Measurements from ENCODE around the gene DENND1A.

Gene DENND1A

DNA sequence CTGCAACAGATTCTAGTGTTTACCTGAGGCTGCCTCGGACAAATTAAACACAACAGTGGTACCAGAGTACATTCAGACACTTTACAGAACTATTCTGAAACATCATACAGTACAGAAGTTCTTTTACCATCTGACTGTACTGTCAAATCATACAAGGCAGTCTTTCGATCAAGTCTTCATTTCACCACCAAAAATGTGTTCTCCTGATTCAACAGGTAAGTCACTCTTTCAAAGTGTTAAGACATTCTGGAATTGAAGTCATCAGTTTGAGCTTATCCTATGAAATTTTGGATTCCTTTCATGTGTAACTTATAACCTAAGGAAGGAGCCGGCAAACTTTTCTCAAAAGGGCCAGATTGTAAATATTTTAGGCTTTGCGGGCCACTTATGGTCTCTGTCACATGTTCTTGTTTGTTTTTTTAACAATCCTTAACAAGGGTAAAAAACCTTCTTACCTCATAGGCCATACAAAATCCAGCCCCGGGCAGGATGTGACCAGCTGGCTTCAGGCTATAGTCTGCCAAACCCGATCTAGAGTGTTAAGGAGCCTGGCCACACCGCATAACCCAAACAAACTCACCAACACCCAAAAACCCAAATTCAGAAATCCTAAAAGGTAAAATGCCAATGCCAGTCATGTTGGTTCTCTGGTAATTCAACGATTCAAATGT lies 151.6 kb downstream of the DENND1A start:
- Histone ChIP-seq H3K27ac (ENCODE audit: low read depth, low read length) (no peak overlapping the region), H3K36me3 (ENCODE audit: low read length) (no peaks in the 10 kb centered on the region), H4K20me1 (ENCODE audit: low read depth, low read length) (no peaks in the 10 kb centered on the region), H3F3A (ENCODE audit: insufficient read depth) (no peaks in the 10 kb centered on the region), H3K9me2 (replicated peaks; ENCODE audit: insufficient read depth, low read length) (no peaks in the 10 kb centered on the region), H3K9ac (ENCODE audit: low read length) (no peak overlapping the region), H3K9me3 (ENCODE audit: insufficient read depth, low read length) (no peaks in the 10 kb centered on the region), H3K27me3 (ENCODE audit: low read length) (no peaks in the 10 kb centered on the region), H3K79me2 (ENCODE audit: insufficient read depth, low read length) (no peaks in the 10 kb centered on the region), H3K4me3 (ENCODE audit: insufficient read depth, low read length, poor library complexity, severe bottlenecking) (no peak overlapping the region), H2AFZ (ENCODE audit: low read depth, low read length, severe bottlenecking) (no peak overlapping the region), H3K4me2 (ENCODE audit: low read depth, low read length, poor library complexity, severe bottlenecking) (no peak overlapping the region)
- TF ChIP-seq, protein P1, sequence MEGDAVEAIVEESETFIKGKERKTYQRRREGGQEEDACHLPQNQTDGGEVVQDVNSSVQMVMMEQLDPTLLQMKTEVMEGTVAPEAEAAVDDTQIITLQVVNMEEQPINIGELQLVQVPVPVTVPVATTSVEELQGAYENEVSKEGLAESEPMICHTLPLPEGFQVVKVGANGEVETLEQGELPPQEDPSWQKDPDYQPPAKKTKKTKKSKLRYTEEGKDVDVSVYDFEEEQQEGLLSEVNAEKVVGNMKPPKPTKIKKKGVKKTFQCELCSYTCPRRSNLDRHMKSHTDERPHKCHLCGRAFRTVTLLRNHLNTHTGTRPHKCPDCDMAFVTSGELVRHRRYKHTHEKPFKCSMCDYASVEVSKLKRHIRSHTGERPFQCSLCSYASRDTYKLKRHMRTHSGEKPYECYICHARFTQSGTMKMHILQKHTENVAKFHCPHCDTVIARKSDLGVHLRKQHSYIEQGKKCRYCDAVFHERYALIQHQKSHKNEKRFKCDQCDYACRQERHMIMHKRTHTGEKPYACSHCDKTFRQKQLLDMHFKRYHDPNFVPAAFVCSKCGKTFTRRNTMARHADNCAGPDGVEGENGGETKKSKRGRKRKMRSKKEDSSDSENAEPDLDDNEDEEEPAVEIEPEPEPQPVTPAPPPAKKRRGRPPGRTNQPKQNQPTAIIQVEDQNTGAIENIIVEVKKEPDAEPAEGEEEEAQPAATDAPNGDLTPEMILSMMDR (IDR thresholded peaks at IDR 0.05; ENCODE audit: insufficient read depth, low read length, poor library complexity, severe bottlenecking): no peak
- TF ChIP-seq EZH2phosphoT487 (conservative IDR thresholded peaks at IDR 0.05; ENCODE audit: low read length): no peak

DNA sequence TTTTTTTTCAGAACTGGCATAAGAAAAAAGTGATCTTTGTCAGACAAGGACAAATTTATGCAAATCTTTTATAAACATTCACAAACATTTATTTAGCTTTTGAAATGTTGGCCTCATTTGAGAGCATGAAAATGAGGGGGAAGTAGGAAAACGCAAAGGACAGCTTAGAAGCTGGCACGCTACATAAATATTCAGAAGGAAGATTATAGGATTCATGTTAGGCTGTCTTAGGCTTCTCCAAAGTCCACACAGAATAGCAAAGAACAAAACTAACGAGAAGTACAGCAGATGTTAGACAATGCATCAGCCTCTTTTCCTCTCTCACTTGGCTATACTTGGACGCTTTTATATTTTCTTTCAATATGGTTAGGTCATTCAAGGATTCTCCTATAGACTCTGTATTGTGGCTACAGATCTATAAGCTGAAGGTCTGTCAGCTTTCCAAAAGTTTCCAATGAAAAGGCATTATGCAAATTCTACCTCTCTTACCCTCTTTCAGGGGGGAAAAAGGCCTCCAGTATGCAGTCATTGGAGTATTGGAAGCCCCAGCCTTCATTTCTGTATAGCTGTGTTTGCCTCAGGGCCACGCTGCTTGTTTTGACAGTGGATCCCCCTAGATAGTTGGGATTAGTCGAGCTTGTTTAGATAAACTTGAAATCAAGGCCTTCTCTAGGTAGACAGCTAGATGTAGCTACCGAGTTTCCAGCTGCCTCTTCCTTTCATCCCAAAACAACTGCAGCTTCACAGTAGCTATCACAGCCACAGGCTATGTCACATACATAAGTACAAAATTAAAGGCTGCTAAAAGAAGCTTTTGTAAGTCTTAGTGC lies 153.0 kb downstream of the DENND1A start:
- Histone ChIP-seq H4K20me1 (ENCODE audit: low read depth, low read length) (no peaks in the 10 kb centered on the region), H3K4me2 (ENCODE audit: low read depth, low read length, poor library complexity, severe bottlenecking) (no peak overlapping the region), H3K9me2 (replicated peaks; ENCODE audit: insufficient read depth, low read length) (no peaks in the 10 kb centered on the region), H2AFZ (ENCODE audit: low read depth, low read length, severe bottlenecking) (no peak overlapping the region), H3K79me2 (ENCODE audit: insufficient read depth, low read length) (no peaks in the 10 kb centered on the region), H3K27ac (ENCODE audit: low read depth, low read length) (no peak overlapping the region), H3K4me3 (ENCODE audit: insufficient read depth, low read length, poor library complexity, severe bottlenecking) (no peak overlapping the region), H3K9ac (ENCODE audit: low read length) (no peak overlapping the region), H3K9me3 (ENCODE audit: insufficient read depth, low read length) (no peaks in the 10 kb centered on the region), H3F3A (ENCODE audit: insufficient read depth) (no peaks in the 10 kb centered on the region), H3K27me3 (ENCODE audit: low read length) (no peaks in the 10 kb centered on the region), H3K36me3 (ENCODE audit: low read length) (no peaks in the 10 kb centered on the region)
- no peak for TF ChIP-seq EZH2phosphoT487 (conservative IDR thresholded peaks at IDR 0.05; ENCODE audit: low read length)
- TF ChIP-seq, protein P1 (IDR thresholded peaks at IDR 0.05; ENCODE audit: insufficient read depth, low read length, poor library complexity, severe bottlenecking): no peak

DNA sequence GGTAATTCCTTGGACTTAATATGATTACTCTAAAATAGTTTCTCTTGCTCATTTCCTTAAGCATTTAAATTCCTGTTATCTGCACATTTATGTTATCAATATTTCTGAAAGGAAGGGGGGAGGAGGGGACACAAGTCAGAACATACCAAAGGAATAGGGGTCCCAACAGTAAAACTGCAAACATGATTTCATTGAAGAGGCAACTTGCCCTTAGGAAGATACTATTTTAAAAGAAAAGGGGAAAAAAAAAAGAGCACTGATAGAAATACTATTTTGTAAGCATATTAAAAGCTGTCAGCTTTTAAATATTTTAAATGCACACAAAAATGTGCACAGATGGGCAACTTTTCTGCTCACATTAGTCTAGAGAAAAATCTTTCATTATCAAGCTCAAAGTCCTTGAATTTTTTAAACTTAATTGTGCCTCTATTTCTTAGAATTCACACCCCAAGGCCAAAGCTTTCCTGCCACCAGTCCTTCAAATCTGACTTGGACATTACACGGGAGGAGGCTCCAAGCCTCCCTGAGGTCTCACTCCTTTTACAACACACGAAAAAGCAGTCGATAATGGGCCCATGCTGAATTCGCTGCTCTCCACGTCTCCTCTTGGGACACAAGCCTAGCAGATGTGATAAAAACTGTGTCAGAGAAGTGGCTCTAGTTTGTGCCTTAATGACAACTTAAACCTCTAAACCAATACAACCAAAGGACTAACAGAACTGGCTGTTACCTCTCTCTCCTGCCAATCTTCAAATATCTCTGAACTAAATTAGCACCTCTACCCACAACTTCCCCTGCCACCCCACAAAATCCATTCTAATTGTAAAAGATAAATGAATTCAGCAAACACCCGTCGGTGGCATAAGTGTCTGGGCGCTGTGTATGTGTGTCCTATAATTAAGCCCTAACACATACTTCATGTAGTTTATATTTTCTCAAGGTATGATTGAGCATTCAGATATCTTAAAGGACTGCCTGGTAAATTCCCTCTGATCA lies 154.3 kb downstream of the DENND1A start:
- Histone ChIP-seq H3K4me2 (ENCODE audit: low read depth, low read length, poor library complexity, severe bottlenecking) (no peak overlapping the region), H3K36me3 (ENCODE audit: low read length) (no peaks in the 10 kb centered on the region), H3K79me2 (ENCODE audit: insufficient read depth, low read length) (no peaks in the 10 kb centered on the region), H3K27ac (ENCODE audit: low read depth, low read length) (no peak overlapping the region), H3K9me3 (ENCODE audit: insufficient read depth, low read length) (no peaks in the 10 kb centered on the region), H3K27me3 (ENCODE audit: low read length) (no peaks in the 10 kb centered on the region), H3K9me2 (replicated peaks; ENCODE audit: insufficient read depth, low read length) (no peaks in the 10 kb centered on the region), H4K20me1 (ENCODE audit: low read depth, low read length) (no peaks in the 10 kb centered on the region), H2AFZ (ENCODE audit: low read depth, low read length, severe bottlenecking) (no peak overlapping the region), H3F3A (ENCODE audit: insufficient read depth) (no peaks in the 10 kb centered on the region), H3K9ac (ENCODE audit: low read length) (no peak overlapping the region), H3K4me3 (ENCODE audit: insufficient read depth, low read length, poor library complexity, severe bottlenecking) (no peak overlapping the region)
- TF ChIP-seq, protein P1 (IDR thresholded peaks at IDR 0.05; ENCODE audit: insufficient read depth, low read length, poor library complexity, severe bottlenecking): no peak
- no peak for TF ChIP-seq EZH2phosphoT487 (conservative IDR thresholded peaks at IDR 0.05; ENCODE audit: low read length)

Measured in SU-DHL-6 (cell line).